IPS-NIHi11 (cell line): ENCODE results near the gene BLVRB.
A peak's percentile ranks its signal among the peaks of the same experiment; 100 is the strongest.
"Not testable (repeated sequence)": the region's sequence is repeated elsewhere in the genome, so short reads cannot be mapped to it uniquely, and the experiment has no call there.

Experiments
- DNase-seq: peaks from one replicate; pipeline ENCODE4 v3.0.0; 2012; ENCODE audit warnings: mixed read lengths, low spot score

The BLVRB gene

GRCh38 chr19:40486017-40486416 is 20.5 kb upstream of the BLVRB start:
- no peak for DNase-seq

DNA sequence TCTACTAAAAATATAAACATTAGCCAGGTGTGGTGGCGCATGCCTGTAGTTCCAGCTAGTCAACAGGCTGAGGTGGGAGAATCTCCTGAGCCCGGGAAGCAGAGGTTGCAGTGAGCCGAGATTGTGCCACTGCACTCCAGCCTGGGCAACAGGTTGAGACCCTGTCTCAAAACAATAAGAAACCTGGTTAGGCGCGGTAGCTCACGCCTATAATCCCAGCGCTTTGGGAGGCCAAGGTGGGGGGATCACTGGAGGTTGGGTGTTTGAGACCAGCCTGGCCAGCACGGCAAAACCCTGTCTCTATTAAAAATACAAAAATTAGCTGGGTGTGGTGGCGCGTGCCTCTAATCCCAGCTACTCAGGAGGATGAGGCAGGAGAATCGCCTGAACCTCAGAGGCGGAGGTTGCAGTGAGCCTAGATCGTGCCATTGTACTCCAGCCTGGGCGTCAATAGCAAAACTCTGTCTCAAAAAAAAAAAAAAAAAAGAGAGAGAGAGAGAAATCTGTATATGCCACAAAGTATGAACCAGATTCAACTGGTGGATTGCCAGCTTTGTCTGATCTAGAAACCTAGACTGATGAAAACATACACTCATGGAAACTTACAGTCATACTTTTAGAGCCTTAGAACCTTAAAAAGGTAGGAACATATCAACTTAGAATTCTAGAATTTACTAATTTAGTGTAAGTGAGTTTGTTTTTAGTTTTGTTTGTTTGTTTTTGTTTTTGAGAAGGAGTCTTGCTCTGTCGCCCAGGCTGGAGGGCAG is 10.5 kb upstream of the BLVRB start:
- DNase-seq, result not testable (repeated sequence)

- no peak for DNase-seq
Measured at GRCh38 chr19:40474737-40475136, 9.2 kb upstream of the BLVRB start.

GRCh38 chr19:40472516-40472915 is 7.0 kb upstream of the BLVRB start:
- DNase-seq, result no peak

DNA sequence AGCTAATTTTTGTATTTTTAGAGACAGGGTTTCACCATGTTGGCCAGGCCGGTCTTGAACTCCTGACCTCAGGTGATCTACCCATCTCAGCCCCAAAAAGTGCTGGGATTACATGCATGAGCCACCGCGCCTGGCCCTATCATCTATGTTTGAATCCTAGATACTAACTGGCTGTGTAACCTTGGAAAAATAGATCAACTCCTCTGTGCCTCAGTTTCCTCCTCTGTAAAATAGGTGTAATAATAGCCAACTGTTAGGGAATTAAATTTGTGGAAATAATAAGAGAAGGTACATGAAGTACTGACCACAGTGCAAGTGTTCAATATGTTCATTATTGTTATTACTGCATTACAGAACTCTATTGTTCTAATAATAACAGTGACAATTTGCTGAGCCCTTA is 5.6 kb upstream of the BLVRB start:
- no peak for DNase-seq

DNA sequence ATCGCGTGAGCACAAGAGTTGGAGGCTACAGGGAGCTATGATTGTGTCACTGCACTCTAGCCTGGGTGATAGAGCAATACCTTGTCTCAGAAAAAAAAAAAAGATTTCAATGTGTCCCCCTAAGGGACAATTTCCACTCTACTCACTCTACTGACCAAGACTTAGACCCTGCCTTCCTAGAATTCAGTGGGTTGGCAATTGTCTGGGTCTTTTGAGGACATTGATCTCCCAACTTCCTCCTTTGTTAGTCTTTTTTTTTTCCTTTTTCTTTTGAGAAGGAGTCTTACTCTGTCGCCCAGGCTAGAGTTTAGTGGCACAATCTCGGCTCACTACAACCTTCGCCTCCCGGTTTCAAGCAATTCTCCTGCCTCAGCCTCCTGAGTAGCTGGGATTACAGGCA is 3.5 kb upstream of the BLVRB start:
- DNase-seq, result no peak

- peak; percentile 62 for DNase-seq
Measured at GRCh38 chr19:40466985-40467734, 1.6 kb upstream of the BLVRB start, which contains the start of gene SPTBN4. TSS of gene SPTBN4 (plus strand) at chr19:40467001. CDS start at chr19:40472622, 5,621 bp downstream.

GRCh38 chr19:40466219-40466984 is 857 bp upstream of the BLVRB start:
- DNase-seq, result no peak

GRCh38 chr19:40465025-40465556 is 454 bp downstream of the BLVRB start:
- DNase-seq, result no peak

DNA sequence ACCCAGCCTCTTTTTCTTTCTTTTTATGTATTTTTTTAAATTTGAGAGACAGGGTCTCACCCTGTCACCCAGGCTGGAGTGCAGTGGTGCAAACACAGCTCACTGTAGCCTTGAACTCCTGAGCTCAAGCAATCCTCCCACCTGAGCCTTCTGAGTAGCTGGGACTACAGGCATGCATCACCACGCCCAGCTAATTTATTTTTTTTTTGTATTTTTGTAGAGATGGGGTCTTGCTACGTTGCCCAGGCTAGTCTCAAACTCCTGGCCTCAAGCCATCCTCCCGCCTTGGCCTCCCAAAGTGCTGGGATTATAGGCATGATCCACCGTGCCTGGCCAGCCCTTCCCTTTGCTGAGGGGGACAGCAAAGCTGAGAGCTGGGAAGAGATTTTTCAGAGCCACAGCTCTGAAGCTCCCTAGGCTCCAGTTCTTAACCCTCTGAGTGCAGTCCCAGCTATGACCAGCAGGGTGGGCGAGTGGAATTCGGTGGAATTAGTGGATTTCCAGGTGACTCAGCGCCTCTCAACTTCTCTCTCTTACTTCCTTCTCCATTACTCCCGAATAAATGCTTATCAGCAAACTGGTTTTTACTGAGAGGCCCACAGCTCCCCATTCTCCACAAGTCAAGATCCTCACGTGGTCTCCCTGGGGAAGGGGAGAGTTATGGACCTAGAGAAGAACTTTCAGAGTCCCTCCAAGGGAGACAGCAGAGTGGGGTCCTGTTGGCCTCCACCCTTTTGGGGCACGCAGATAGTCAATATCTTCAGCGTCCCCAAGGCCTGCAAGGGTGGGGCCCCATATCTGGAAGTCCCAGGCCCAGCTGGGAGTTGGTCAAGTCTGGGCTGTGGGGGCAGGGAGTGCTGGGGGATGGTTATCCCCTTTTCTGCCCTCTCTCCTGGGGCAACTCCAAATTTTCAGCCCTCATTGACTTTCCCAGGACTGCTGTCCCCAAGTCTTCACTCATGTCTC is 1.2 kb downstream of the BLVRB start:
- peak; percentile 64 for DNase-seq

DNA sequence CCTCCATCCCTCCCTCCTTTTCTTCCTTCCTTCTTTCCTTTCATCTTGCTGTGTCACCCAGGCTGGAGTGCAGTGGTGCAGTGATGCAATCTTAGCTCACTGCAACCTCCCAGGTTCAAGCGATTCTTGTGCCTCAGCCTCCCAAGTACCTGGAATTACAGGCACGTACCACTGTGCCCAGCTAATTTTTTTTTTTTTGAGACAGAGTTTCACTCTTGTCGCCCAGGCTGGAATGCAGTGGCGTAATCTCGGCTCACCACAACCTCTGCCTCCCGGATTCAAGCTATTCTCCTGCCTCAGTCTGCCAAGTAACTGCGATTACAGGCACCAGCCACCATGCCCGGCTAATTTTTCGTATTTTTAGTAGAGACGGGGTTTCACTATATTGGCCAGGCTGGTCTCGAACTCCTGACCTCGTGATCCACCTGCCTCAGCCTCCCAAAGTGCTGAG is 1.9 kb downstream of the BLVRB start:
- not testable (repeated sequence) for DNase-seq

GRCh38 chr19:40461669-40462221 is 3.8 kb downstream of the BLVRB start:
- DNase-seq, result no peak

DNA sequence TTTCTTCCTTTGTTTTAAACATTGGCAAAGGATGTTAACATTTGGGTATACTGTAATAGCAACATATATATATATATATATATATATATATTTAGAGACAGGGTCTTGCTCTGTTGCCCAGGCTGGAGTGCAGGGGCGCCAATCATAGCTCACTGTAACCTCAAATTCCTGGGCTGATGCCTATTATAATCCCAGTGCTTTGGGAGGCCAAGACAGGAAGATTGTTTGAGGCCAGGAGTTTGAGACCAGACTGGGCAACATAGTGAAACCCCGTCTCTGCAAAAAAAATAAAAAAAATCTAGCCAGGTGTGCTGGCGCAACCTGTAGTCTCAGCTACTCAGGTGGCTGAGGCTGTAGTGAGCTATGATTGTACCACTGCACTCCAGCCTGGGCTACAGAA is 5.4 kb downstream of the BLVRB start:
- no peak for DNase-seq

DNA sequence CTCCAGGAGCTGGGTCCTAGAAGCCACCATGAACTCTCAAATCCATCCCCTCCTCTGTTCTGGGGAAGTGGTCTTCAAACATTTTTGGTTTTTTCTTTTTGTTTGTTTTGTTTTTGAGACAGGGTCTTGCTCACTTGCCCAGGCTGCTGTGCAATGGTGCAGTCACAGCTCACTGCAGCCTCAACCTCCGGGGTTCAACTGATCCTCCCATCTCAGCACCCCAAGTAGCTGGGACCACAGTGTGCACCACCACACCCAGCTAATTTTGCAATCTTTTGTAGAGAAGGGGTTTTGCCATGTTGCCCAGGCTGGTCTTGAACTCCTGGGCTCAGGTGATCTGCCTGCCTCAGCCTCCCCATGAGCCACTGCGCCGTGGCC is 7.0 kb downstream of the BLVRB start:
- DNase-seq, result no peak

DNA sequence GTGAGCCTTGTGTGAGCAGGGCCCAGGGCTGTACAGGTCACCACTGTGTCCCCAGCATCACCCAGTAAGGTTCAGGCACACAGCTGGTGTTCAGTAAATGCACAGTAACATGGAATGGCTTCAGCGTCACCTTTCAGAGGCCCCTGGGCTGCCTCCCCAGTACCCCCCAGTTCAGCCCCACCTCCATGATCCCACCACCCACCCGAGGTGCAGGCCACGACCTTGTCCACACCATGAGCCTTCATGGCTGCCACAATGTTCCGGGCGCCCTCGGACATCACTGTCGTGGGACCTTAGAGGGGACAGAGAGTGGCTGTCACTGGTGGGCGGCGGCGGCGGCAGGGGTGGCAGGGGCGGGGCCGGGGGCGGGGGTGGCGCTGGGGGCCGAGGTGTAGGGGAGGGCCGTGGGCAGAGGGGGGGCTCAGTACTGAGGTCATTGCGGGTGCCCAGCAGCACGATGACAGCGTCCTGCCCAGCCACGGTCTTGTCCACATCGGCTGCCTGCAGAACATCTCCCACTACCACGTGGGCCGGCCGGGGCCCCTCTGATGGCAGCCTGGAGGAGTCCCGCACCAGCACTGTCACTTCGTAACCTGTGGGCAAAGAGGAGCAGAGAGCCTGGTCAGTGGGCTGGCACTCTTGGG is 7.5 kb downstream of the BLVRB start:
- no peak for DNase-seq

DNA sequence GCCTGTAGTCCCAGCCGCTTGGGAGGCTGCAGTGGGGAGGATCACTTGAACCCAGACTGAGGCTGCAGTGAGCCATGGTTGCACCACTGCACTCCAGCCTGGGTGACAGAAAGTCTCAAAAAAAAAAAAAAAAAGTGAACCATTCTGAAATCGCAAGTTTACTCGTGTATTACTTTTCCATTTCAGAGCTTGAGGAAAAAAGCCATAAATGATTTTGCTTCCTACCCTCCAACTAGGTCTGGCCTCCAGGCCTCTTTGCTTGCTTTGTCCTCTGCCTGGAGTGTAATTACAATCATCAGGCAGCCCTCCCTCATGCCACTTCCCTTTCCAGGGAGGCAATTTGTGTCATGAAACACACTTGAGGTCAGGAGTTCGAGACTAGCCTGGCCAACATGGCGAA is 8.5 kb downstream of the BLVRB start:
- no peak for DNase-seq

DNA sequence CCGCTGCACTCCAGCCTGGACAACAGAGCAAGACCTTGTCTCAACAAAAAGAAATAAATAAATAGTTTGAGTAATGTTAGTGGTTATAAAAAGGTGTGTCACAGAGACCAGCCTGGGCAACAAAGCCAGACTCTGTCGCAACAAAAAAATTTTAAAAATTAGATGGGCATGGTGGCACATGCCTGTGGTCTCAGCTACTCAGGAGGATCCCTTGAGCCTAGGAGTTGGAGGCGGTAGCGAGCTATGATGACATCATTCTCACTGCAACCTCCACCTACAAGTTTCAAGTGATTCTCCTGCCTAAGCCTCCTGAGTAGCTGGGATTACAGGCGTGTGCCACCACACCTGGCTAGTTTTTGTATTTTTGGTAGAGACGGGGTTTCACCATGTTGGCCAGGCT is 11.6 kb downstream of the BLVRB start:
- DNase-seq, result not testable (repeated sequence)

- no peak for DNase-seq
Measured at GRCh38 chr19:40453151-40453735, 12.3 kb downstream of the BLVRB start.

DNA sequence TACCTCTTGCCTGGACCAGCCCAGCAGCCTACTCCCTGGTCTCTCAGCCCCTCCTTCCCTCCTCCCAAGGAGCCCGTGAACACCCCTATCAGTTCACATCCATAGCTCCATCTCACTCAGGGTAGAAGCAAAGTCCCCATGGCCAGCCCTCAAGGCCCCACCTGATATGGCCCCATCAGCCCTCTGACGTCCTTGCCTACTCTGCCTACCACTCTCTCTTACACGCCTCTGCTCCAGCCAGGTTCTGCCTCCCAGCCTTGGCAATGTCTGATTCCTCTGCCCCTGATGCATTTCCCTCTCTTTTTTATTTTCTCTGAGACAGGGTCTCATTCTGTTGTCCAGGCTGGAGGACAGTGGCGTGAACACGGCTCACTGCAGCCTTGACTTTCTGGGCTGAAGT is 13.5 kb downstream of the BLVRB start:
- no peak for DNase-seq

DNA sequence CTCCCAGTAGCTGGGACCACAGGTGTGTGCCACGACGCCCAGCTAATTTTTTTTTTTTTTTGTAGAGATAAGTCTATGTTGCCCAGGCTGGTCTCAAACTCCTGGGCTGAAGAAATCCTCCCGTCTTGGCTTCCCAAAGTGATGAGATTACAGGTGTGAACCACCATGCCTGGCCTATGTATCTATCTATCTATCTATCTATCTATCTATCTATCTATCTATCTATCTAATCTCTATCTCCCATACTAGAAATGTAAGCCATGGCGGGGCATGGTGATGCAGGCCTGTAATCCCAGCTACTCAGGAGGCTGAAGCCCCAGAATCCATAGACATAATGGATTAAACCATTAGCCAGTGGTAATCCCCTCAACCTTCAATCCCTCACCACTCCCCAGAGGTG is 14.9 kb downstream of the BLVRB start:
- DNase-seq, result no peak
